Dermis blood vessel endothelial cell (primary cell): Measurements from ENCODE around the gene LMTK2. TPM values are rescaled to one million over a fixed set of nuclear protein-coding genes. Genes with fewer than 3 reads are reported as not detected.
"Not testable (repeated sequence)": the region's sequence is repeated elsewhere in the genome, so short reads cannot be mapped to it uniquely, and the experiment has no call there.

Experiments
- DNase-seq: peaks from one replicate; pipeline ENCODE4 v3.0.0; 2010
- total RNA-seq: library from RNA; depleted of rRNA; stranded (reverse); fragments of >200 nt; gene quantifications from 2 replicates; pipeline ENCODE4 v1.2.3, GENCODE V29; 2014

Gene LMTK2
- total RNA-seq, 1 donor from 2014 or later: 10.4 TPM

- peak; percentile 46 for DNase-seq
Observed at GRCh38 chr7:98107313-98107721, 655 bp downstream of the LMTK2 start.

DNA sequence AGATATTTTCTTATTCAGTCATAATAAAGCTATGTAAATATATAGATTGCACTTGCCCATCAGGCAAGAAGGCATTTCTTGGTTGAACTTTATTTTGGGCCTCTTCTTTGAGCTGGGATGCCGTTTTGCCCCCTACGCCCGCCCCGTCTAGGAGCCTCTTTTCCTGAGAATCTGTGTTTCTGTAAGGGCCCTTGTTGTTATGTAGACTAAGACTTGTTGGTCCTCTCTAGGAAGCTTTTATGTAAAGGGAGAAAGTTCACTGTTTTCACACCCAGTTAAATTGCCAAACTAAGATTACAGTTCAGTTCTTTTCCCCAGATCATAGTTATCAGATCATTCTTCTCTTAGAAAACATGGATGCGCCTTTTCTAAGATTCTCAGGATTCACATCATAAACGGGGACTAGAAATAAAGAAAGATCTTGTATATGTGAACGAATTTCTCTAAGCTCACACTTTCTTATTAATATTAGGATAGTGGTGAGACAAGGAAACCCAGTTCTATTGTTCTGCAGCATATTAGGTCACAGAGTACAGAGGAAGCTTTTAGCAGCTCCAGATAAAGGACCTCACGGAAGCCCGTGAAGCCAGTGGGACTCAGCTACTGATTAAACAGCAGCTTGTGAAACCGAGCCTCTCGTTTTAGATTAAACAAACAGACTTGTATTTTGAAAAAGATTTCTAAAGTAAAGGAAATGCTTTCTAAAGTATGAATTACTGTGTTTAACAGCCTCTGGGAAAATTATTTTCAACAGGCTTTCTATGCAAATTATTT, 3.8 kb downstream of the LMTK2 start:
- DNase-seq: peak; percentile 87

- DNase-seq: no peak
Observed at GRCh38 chr7:98112077-98112476, 5.4 kb downstream of the LMTK2 start.

DNA sequence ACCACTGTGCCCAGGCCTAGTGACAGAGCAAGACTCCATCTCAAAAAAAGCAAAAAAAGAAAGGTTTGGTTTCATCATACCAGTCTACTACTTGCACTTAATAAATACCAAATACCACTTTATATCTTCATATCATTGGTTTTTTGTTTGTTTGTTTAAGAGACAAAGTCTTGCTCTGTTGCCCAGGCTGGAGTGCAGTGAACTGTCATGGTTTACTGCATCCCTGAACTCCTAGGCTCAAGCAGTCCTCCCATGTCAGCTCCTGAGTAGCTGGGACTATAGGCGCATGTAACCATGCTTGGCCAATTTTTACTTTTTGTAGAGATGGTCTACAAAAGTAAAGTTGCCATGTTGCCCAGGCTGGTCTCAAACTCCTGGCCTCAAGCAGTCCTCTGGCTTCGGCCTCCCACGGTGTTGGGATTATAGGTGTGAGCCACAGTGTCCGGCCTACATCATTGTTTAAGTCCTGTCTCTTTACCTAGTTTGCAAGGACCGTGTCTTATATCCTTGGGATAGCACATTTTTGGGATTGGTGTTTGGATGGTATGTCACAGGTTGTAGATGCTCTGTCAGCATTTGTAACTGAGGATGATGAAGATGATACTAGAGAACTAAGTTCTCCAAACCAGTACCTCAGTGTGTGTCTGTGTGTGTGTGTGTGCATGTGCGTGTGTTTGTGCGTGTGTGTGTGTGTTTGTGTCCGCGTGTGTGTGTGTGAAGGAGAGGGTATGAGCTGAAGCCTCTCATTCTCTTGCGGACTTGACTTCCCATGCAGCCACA, 9.3 kb downstream of the LMTK2 start:
- no peak for DNase-seq

DNA sequence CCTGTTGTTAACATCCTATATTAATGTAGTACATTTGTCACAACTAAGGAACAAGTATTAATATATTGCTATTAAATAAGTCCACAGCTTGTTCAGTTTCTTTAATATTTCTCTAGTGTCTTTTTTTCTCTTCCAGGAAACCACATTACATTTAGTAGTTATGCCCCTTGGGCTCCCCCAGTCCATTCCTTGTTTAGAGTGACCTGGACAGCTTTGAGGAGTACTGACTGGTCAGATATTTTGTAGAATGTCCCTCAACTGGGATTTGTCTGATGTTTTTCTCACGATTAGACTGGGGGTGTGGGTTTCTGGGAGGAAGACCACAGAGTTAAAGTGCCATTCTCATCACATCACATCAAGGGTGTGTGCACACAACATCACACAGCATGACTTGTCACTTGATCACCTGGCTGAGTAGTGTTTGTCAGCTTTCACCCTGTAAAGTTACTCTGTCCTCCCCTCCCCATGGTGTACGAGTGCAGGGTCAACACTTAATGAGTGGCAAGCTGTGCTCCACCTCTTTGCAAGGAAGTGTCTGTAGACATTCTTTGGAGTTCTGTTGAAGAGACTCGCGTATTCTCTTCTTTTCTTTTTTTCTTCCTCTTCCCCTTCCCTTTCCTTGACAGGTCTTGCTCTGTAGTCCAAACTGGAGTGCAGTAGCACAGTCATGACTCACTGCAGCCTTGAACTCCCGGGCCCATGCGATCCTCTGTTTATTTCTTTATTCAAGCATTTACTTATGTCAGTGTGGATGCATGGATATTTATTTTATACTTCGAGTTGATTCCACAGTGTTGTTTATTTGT, 10.2 kb downstream of the LMTK2 start:
- DNase-seq: peak; percentile 43

DNA sequence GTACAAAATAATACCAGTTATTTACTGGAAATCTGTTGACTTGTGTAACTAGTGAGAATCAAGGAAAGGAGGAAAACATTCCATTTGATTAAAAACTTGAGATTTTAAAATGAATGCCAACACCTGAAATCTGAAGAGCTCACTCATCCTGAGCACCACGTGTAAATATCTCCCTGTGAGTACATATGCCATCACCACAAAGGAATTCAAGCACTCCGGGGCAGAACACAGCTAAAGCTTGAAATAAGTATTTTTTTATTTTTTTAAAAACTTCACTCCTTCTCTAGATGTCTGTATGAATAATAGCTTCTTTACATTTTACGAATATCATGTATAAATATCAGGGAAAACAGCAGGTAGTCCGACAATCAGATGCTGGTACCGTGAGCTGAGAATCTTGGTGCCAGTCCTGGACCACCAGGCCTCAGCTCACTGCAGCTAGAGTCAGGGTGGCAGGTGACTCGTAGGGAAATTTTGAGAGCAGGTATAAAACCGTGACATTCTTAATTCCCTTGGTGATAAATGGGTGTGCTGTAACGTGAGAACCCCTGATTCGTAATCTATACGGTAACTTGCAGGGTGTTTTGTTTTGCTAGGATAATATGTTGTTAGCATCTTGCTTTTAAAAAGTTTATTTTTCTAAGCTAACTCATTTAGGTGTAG, 12.7 kb downstream of the LMTK2 start:
- peak; percentile 54 for DNase-seq

DNA sequence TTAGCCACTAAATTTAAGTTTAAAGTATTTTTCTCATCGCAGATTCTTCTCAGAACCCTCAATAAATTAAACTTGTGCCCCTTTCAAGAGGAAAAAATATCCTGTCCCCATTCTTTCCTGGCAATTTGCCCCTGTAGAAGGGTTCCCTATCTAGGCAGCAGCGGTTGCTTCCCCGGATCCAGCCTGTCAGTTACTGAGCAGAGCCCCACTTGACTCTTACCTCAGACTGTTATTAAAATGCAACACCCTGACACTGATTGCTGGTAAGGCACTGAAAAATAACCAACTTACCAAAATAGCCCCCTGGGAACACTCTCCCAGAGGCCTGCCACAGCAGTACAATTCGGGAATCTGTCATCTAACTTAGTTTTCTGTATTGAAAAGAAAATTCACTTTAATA, 13.9 kb downstream of the LMTK2 start:
- no peak for DNase-seq

DNA sequence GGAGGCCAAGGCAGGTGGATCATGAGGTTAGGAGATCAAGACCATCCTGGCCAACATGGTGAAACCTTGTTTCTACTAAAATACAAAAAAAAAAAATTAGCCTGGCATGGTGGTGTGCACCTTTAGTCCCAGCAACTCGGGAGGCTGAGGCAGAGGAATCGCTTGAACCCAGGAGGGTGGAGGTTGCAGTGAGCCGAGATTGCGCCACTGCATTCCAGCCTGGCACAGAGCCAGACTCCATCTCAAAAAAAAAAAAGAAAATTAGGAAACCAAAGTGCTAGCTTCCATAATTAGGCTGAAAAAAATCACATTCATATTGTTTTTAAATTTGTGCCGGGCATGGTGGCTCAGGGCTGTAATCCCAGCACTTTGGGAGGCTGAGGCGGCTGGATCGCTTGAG, 14.7 kb downstream of the LMTK2 start:
- DNase-seq: not testable (repeated sequence)

DNA sequence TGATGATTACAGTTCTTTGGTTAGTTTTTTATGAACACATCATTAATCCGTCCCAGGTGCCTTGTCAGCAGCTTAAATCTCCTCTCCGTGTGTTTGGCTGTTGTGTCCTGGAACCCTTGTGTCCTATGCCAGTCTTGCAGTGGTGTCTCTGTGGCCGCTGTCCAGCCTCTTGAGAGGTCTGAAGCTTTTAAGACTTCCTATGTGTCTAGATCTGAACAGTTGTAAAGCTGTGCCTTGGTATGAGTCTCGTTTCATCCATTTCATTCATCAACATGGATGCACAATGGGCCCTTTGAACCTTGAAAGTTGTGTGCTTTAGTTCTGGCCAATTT, 16.7 kb downstream of the LMTK2 start:
- no peak for DNase-seq

- no peak for DNase-seq
Observed at GRCh38 chr7:98125759-98126158, 19.1 kb downstream of the LMTK2 start.

DNA sequence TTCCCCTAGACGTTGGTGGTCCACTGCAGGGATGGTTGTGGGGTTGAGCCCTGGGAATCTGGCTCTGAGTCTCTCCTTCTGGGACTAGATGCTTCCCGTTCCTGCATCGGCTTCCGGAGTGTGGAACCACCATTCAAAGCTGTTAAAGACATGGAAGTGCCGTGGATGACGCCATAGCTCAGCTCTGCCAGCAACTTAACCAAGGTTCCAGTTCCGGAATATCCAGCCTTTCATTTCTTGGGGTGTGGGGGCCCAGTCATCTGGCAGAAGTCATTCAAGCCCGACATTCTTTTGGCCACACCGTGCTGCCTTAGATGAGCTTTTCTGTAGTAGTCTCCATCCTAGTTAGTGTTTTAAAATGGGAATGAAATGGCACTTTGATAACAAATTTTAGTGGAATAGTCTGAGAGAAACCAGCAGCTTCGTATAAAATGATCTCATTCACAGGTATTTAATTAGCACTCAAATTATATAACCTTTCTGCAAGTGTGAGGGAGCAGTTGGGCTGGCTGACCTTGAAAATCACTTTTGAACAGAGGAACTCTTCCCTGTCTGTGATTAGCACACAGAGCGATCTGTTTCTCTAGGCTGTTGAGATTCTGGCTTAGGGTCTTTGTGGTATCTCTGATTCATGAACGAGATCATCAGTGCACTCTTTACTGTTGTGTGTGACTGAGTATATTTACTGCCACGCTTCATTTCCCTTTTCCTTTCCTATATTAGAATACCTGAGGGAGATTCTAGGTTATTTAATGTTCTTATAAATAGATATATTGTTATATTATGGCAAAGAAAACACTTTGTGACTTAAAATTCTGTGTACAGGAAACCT, 19.9 kb downstream of the LMTK2 start:
- DNase-seq: no peak

- DNase-seq: no peak
Observed at GRCh38 chr7:98128346-98128745, 21.7 kb downstream of the LMTK2 start.

GRCh38 chr7:98130959-98131358, 24.3 kb downstream of the LMTK2 start:
- no peak for DNase-seq

- DNase-seq: no peak
Observed at GRCh38 chr7:98133181-98133580, 26.5 kb downstream of the LMTK2 start.

- peak; percentile 35 for DNase-seq
Observed at GRCh38 chr7:98133621-98134303, 27.1 kb downstream of the LMTK2 start.

GRCh38 chr7:98134420-98135228, 28.0 kb downstream of the LMTK2 start:
- no peak for DNase-seq

DNA sequence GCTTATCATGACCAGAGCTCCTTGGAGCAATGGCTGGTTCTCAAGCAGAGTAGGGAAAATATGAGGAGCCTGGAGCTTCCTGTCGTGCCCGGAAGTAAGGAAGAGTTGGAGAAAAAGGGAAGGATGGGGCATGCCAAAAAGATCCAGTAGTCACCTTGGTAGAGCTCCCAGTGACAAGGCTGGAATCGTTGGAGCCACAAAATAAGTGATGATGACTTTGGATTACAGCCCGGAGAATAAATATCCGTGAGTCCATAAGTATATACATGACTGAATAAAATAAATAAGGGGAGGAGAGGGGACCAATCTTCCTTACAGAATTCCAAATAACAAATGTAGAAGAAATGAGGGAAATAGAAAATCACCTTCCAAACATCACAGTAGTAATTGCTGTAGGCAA, 29.3 kb downstream of the LMTK2 start:
- no peak for DNase-seq

DNA sequence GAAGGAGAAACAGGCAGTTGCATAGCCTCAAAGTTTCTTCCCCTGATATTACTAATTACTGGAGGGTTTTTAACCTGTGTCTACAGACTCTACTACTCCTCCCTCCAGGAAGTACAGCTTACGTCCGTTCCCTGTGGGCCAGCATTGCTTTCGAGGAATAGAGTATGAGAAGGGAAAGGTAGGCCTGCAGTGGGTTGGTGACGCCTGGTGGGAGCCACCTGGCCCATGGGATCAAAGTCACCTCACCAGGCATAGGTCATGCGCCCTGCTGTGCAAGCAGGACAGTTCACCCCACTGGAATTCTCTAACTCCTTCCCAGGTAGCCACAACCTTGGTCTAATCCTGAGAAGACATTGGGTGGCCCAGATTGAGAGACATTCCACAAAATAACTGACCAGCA, 29.8 kb downstream of the LMTK2 start:
- no peak for DNase-seq

DNA sequence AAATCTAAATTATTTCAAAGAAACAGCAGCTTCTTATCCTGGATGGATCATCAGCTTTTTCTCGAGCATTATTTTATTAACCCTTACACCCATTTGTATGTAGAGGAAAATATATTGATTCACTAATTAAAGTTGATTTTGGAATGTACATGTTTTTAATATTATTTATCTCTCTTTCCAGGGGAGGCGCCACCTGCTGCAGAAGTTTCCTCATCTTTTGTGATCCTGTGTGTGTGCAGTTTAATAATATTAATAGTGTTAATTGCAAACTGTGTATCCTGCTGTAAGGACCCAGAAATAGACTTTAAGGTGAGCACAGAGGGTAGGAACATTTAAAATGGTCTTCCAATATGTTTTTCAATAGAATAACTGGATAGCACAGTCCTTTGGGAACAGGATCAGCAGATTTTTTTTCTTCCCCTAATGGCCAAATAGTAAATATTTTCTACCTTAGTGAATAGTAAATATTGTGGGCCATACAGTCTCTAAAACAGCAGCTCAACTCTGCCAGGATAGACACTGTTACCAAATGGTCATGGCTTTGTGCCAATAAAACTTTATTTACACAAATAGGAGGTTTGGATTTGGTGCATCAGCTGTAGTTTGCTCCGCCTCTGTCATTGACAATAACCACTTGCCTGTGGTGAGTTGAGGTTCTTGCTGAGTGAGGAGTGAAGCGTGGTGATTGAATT, 30.6 kb downstream of the LMTK2 start:
- DNase-seq: no peak

DNA sequence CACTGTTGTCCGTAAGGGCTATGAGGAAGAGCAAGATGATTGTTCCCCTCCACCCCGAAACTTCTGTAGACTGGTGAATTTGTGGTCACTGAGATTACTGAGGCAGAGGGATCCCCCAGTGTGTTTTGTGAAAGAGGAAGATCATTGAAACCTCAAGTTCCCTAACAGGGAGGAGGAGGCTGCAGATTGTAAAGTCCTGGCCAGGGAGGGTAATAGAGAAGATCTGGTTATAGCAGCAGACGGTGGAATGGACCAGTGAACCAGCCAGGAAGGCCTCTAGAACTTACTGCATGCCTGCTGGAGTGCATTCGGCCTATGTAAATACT, 31.1 kb downstream of the LMTK2 start:
- no peak for DNase-seq
